ENCODE data around the gene BLOC1S5.

DNA sequence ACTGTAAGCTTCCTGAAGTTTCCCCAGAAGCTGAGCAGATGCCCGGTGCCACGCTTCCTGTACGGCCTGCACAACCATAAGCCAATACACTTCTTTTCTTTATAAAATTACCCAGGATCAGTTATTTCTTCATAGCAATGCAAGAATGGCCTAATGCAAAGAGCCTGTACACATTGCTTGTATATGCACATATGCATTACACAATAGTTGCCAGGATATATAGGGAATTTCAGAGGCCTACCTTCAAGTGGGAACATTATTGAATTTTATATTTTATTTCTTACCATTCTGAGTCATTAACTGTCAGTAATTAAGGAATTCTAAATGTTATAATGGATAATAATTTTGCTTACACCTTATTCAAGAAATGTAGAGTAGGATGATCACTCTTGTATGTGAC is 93.6 kb downstream of the BLOC1S5 start:
- TF ChIP-seq, protein P1, sequence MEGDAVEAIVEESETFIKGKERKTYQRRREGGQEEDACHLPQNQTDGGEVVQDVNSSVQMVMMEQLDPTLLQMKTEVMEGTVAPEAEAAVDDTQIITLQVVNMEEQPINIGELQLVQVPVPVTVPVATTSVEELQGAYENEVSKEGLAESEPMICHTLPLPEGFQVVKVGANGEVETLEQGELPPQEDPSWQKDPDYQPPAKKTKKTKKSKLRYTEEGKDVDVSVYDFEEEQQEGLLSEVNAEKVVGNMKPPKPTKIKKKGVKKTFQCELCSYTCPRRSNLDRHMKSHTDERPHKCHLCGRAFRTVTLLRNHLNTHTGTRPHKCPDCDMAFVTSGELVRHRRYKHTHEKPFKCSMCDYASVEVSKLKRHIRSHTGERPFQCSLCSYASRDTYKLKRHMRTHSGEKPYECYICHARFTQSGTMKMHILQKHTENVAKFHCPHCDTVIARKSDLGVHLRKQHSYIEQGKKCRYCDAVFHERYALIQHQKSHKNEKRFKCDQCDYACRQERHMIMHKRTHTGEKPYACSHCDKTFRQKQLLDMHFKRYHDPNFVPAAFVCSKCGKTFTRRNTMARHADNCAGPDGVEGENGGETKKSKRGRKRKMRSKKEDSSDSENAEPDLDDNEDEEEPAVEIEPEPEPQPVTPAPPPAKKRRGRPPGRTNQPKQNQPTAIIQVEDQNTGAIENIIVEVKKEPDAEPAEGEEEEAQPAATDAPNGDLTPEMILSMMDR (conservative IDR thresholded peaks at IDR 0.05; ENCODE audit: low read depth, low read length), result no peak
- TF ChIP-seq EZH2 (IDR thresholded peaks at IDR 0.05; ENCODE audit: low read length, unreplicated experiment) (no peak), EZH2phosphoT487 (IDR thresholded peaks at IDR 0.05; ENCODE audit: borderline replicate concordance, low read length) (no peak)
